ENCODE results near the gene SLC9A8. TPM values are rescaled to one million over a fixed set of nuclear protein-coding genes. Genes with fewer than 3 reads are reported as not detected.

SLC9A8 gene
- total and polyA plus RNA-seq, 2 donors (not counting 3 experiments of a cell fraction or from before 2014, with no cell fraction given) = 5.1 to 14.4 TPM

- TF ChIP-seq FOS (IDR thresholded peaks at IDR 0.05; ENCODE audit: borderline replicate concordance, insufficient read depth, low read length) (no peak), CTCF (IDR thresholded peaks at IDR 0.05; ENCODE audit: extremely low read depth in 1 of 2, insufficient read depth in 1 of 2, low read depth in 1 of 2, low read length in 2 of 2) (no peak), MYC (IDR thresholded peaks at IDR 0.05; ENCODE audit: low read depth, low read length) (no peak)
- DNase-seq (ENCODE audit: low read depth, low spot score) = no peak
- Histone ChIP-seq H3K9ac (replicated peaks; ENCODE audit: extremely low read depth, insufficient read depth, low read length) (no peak overlapping the region), H3K9me1 (replicated peaks; ENCODE audit: control insufficient read depth, extremely low read depth, insufficient read depth, low read length) (no peaks in the 10 kb centered on the region), H3K27me3 (ENCODE audit: control insufficient read depth in 2 of 2, insufficient read depth in 2 of 2, low read length in 2 of 2) (no peaks in the 10 kb centered on the region), H3K4me3 (replicated peaks in 1 of 3; ENCODE audit: insufficient read depth in 1 of 3, low read depth in 1 of 3, low read length in 3 of 3) (no peak overlapping the region), H3K36me3 (ENCODE audit: control insufficient read depth in 2 of 2, extremely low read depth in 1 of 2, insufficient read depth in 2 of 2, low read length in 2 of 2) (peaks cover 0 to 3% of the 10 kb centered on the region in 2 experiments), H2AFZ (ENCODE audit: low read depth, low read length) (no peak overlapping the region), H3K4me1 (ENCODE audit: control insufficient read depth, extremely low read depth, insufficient read depth, low read length) (no peaks in the 10 kb centered on the region), H3K4me2 (ENCODE audit: insufficient read depth, low read length) (no peak overlapping the region), H3K79me2 (ENCODE audit: control insufficient read depth, insufficient read depth, low read length) (no peaks in the 10 kb centered on the region), H3K27ac (ENCODE audit: insufficient read depth, low read depth, low read length) (no peak overlapping the region), H4K20me1 (replicated peaks; ENCODE audit: control insufficient read depth, extremely low read depth, insufficient read depth, low read length) (no peaks in the 10 kb centered on the region), H3K9me3 (replicated peaks; ENCODE audit: control insufficient read depth, insufficient read depth, low read length) (no peaks in the 10 kb centered on the region)
- intact Hi-C loops (cut with micrococcal nuclease) (no loop called here), dilution Hi-C loops (cut with MboI; ENCODE audit: extremely low pct_ligation_motif_present, low sequenced_read_pairs) (loop anchor here (25.0 kb wide), 1 partner anchor 170 kb away; no protein-coding TSS in a partner anchor)
- POLR2A ChIA-PET = no interaction called here
- CTCF ChIA-PET = interaction anchor here (1.3 kb wide), 2 partner anchors 14 kb away, joined by 3 to 5 read pairs; no protein-coding TSS in a partner anchor
- FAIRE-seq = no peak
- BruUV-seq (replicated peaks) = no TSS peak
Measured at GRCh38 chr20:49831770-49832631, 19.4 kb downstream of the SLC9A8 start.

Measured in endothelial cell of umbilical vein (primary cell).